22Rv1 (cell line): ENCODE results near the gene SLC35E1.

Source experiments
- CTCF ChIP-seq: fragments of 450-650 bp; IDR thresholded peaks from 2 replicates; pipeline ENCODE4 v1.5.1; 2017; ENCODE audit warnings: mild to moderate bottlenecking
- ZFX ChIP-seq: fragments of 450-650 bp; IDR thresholded peaks from 2 replicates; pipeline ENCODE4 v1.6.1; 2017; ENCODE audit warnings: antibody characterized with exemption, borderline replicate concordance

- TF ChIP-seq CTCF (no peak), ZFX (no peak)
These were observed 22.5 kb upstream of the SLC35E1 start for GRCh38 chr19:16594681-16595091.
